NCI-H2029 treated with DMSO at 0.1 percent for 48 hours (cell line): Measurements from ENCODE around the gene RHOA.

ENCODE experiments used
- DNase-seq: peaks from one replicate; lab custom pipeline; 2025; lab: John Stamatoyannopoulos, UW

RHOA gene

GRCh38 chr3:49411968-49412631 lies at the start of gene RHOA, which contains the start of gene TCTA:
TSS of gene RHOA (minus strand) at chr3:49411976. CDS start at chr3:49375589, 36,387 bp downstream.
TSS of gene TCTA (plus strand) at chr3:49412423. CDS start at chr3:49412427, 4 bp downstream.
- DNase-seq: peak; percentile 94

GRCh38 chr3:49460956-49461355 lies 49.2 kb upstream of the RHOA start:
- no peak for DNase-seq

- DNase-seq: no peak
These were observed 48.6 kb upstream of the RHOA start for GRCh38 chr3:49460188-49460890.

- no peak for DNase-seq
These were observed 44.7 kb upstream of the RHOA start for GRCh38 chr3:49456466-49456865.

- DNase-seq: no peak
These were observed 43.3 kb upstream of the RHOA start for GRCh38 chr3:49454898-49455681.

GRCh38 chr3:49454458-49454857 lies 42.7 kb upstream of the RHOA start:
- no peak for DNase-seq

GRCh38 chr3:49453621-49454020 lies 41.8 kb upstream of the RHOA start:
- DNase-seq: no peak

GRCh38 chr3:49445391-49445790 lies 33.6 kb upstream of the RHOA start:
- DNase-seq: no peak

- no peak for DNase-seq
These were observed 23.0 kb upstream of the RHOA start for GRCh38 chr3:49434731-49435130.

- DNase-seq: no peak
These were observed 16.9 kb upstream of the RHOA start for GRCh38 chr3:49428752-49429080.

- no peak for DNase-seq
These were observed 15.8 kb upstream of the RHOA start for GRCh38 chr3:49427586-49427985.

- DNase-seq: no peak
These were observed 13.0 kb upstream of the RHOA start for GRCh38 chr3:49424816-49425215.

GRCh38 chr3:49422379-49423248 lies 10.8 kb upstream of the RHOA start, which contains the start of gene AMT:
TSS of gene AMT (minus strand) at chr3:49422473. CDS start at chr3:49422450, 23 bp downstream.
- no peak for DNase-seq

GRCh38 chr3:49421890-49422378 lies 10.2 kb upstream of the RHOA start:
- no peak for DNase-seq

GRCh38 chr3:49417516-49418120 lies 5.8 kb upstream of the RHOA start:
- DNase-seq: no peak

- no peak for DNase-seq
These were observed 5.1 kb upstream of the RHOA start for GRCh38 chr3:49416867-49417266.

GRCh38 chr3:49415931-49416601 lies 4.3 kb upstream of the RHOA start:
- DNase-seq: no peak

- DNase-seq: no peak
These were observed 3.0 kb upstream of the RHOA start for GRCh38 chr3:49414753-49415152.

- no peak for DNase-seq
These were observed 1.6 kb upstream of the RHOA start for GRCh38 chr3:49413338-49413734.

- no peak for DNase-seq
These were observed 1.0 kb upstream of the RHOA start for GRCh38 chr3:49412632-49413337.
